GM06990 (cell line): ENCODE data around the gene TEX22.

Source experiments
- DNase-seq: peaks from one replicate; pipeline ENCODE4 v3.0.0-alpha.2; 2011; ENCODE audit not compliant: insufficient read length; ENCODE audit errors: extremely low read depth
- H3K27me3 ChIP-seq: replicated peaks from 2 replicates; pipeline ENCODE4 v1.6.0; 2011; ENCODE audit warnings: low read length; ENCODE audit not compliant: control insufficient read depth, insufficient read depth
- H3K36me3 ChIP-seq: 2 replicates; pipeline ENCODE4 v1.5.1; 2011; ENCODE audit warnings: low read length; ENCODE audit not compliant: control insufficient read depth, insufficient read depth
- H3K4me3 ChIP-seq: replicated peaks from 2 replicates; pipeline ENCODE4 v1.5.1; 2011; ENCODE audit warnings: low read depth, mild to moderate bottlenecking, control low read depth, low read length
- CTCF ChIP-seq: IDR thresholded peaks from 2 replicates; pipeline ENCODE4 v1.5.1; 2011; ENCODE audit warnings: low read length, control low read depth, mild to moderate bottlenecking, inconsistent platforms; ENCODE audit not compliant: insufficient read depth, poor library complexity, severe bottlenecking

Gene TEX22

GRCh38 chr14:105365101-105365500 lies 33.2 kb upstream of the TEX22 start:
- no peak for TF ChIP-seq CTCF

GRCh38 chr14:105365681-105366080 lies 32.7 kb upstream of the TEX22 start:
- no peak for DNase-seq
- no peak for TF ChIP-seq CTCF
- Histone ChIP-seq H3K27me3 (no peaks in the 10 kb centered on the region), H3K4me3 (no peak overlapping the region), H3K36me3 (no peaks in the 10 kb centered on the region)

More at GRCh38 chr14:105365101-105365500, 33.2 kb upstream of the TEX22 start:
- no peak overlapping the region for H3K4me3 ChIP-seq
- no peaks in the 10 kb centered on the region for H3K27me3 ChIP-seq
- no peak for DNase-seq
- no peaks in the 10 kb centered on the region for H3K36me3 ChIP-seq

GRCh38 chr14:105366386-105367074 lies 31.8 kb upstream of the TEX22 start:
- Histone ChIP-seq H3K4me3 (no peak overlapping the region), H3K27me3 (no peaks in the 10 kb centered on the region), H3K36me3 (no peaks in the 10 kb centered on the region)
- no peak for DNase-seq
- TF ChIP-seq CTCF = no peak

- no peak for DNase-seq
Measured at GRCh38 chr14:105367116-105368031, 31.0 kb upstream of the TEX22 start.

GRCh38 chr14:105368032-105368417 lies 30.3 kb upstream of the TEX22 start:
- DNase-seq = no peak
- no peak for TF ChIP-seq CTCF
- H3K4me3 ChIP-seq = no peak overlapping the region
- no peaks in the 10 kb centered on the region for H3K27me3 ChIP-seq
- H3K36me3 ChIP-seq = no peaks in the 10 kb centered on the region

More at GRCh38 chr14:105367116-105368031, 31.0 kb upstream of the TEX22 start:
- Histone ChIP-seq H3K36me3 (no peaks in the 10 kb centered on the region), H3K4me3 (no peak overlapping the region), H3K27me3 (no peaks in the 10 kb centered on the region)
- TF ChIP-seq CTCF = no peak
